Heart left ventricle (tissue), 16 donors: ENCODE measurements around the gene SBNO1. TPM values are rescaled to one million over a fixed set of nuclear protein-coding genes. Genes with fewer than 3 reads are reported as not detected.

Experiments used
- ATAC-seq, 4 donors: fragments of 200-7000 bp; cut with Tn5 transposase; one replicate each; pipeline ENCODE4 v1.9.1; 2020 to 2022; ENCODE audit warnings: moderate library complexity in 4 of 4, mild to moderate bottlenecking in 3 of 4, moderate number of reproducible peaks in 1 of 4
- DNase-seq, 5 donors: peaks; one replicate each; pipeline ENCODE4 v3.0.0-alpha.2; 2020
- H3K27ac ChIP-seq, 12 donors: fragments of 200-600 bp; sonication (generic) in 4 of 12; one replicate each; pipeline versions ENCODE4 v1.5.0 to v1.8.0; 2016 to 2022; ENCODE audit warnings: mild to moderate bottlenecking in 2 of 12
- H3K27me3 ChIP-seq, 9 donors: fragments of 200-600 bp; sonication (generic) in 2 of 9; one replicate each; pipeline versions ENCODE4 v1.5.1 to v1.8.0; 2016 to 2022; ENCODE audit warnings: mild to moderate bottlenecking in 3 of 9
- H3K36me3 ChIP-seq, 9 donors: fragments of 200-600 bp; sonication (generic) in 2 of 9; one replicate each; pipeline versions ENCODE4 v1.5.0 to v1.8.0; 2018 to 2022; ENCODE audit warnings: mild to moderate bottlenecking in 2 of 9
- H3K4me1 ChIP-seq, 12 donors: fragments of 200-600 bp; sonication (generic) in 4 of 12; one replicate each; pipeline versions ENCODE4 v1.5.0 to v1.8.0; 2016 to 2022; ENCODE audit warnings: mild to moderate bottlenecking in 3 of 12
- H3K4me3 ChIP-seq, 12 donors: fragments of 200-600 bp; sonication (generic) in 4 of 12; one replicate each; pipeline versions ENCODE4 v1.5.0 to v1.8.0; 2017 to 2022; ENCODE audit warnings: mild to moderate bottlenecking in 9 of 12, moderate library complexity in 4 of 12
- H3K9me3 ChIP-seq, 12 donors: fragments of 200-600 bp; sonication (generic) in 4 of 12; one replicate each; pipeline versions ENCODE4 v1.5.0 to v1.8.0; 2016 to 2022; ENCODE audit warnings: mild to moderate bottlenecking in 1 of 12
- CTCF ChIP-seq, 12 donors: fragments of 200-600 bp; sonication (generic) in 4 of 12; IDR thresholded peaks; one replicate each; pipeline versions ENCODE4 v1.5.0 to v1.8.0; 2018 to 2022; ENCODE audit warnings: antibody characterized with exemption in 12 of 12, mild to moderate bottlenecking in 5 of 12
- POLR2A ChIP-seq, 2 donors: fragments of 450-650 bp; IDR thresholded peaks; one replicate each; pipeline ENCODE4 v1.6.1; 2017; ENCODE audit warnings: antibody characterized with exemption in 2 of 2, mild to moderate bottlenecking in 2 of 2, moderate library complexity in 2 of 2
- WGBS, 4 donors: extraction: QIAGEN DNeasy Blood & Tissue Kit in 2 of 4; methylation state at CpG; one replicate each; pipeline versions ENCODE4 v1.1.5 to v1.1.7; 2013 to 2018; 5-methylcytosine and 5-hydroxymethylcytosine counted together
- intact Hi-C, 10 donors: fragments of 100-400 bp; cut with DNase I; formaldehyde crosslinking; loops; one replicate each; pipeline versions ENCODE4 v1.11.1 to v1.14.2; 2022
- polyA plus RNA-seq, 2 donors: library from polyadenylated mRNA; stranded (reverse); fragments of 200-250 nt; gene quantifications; one replicate each; pipeline ENCODE4 v1.2.3, GENCODE V29; 2013
- total RNA-seq, 9 donors: library from RNA; depleted of rRNA in 2 of 9; stranded (reverse); fragments of >200 nt in 2 of 9; fragmentation: NEBNext Ultra II Directional in 3 of 9; extraction: Animal tissue kit (Norgen Biotek cat#: 25700) in 3 of 9; gene quantifications; one replicate each; pipeline versions ENCODE4 v1.1.0 to v1.2.4, GENCODE V29; 2016 to 2023
- donor health status: ischemic (EF 13 %, LVEDD 7.1; RV severe dilation, severe dysfunction).
- donor health status: healthy with polysubstance abuse.
- donor health status: DM: no; HTN: yes; CAD: no.
- donor health status: DM: no; HTN: no; CAD: no.
- donor health status: ischemic (EF 25% LVEDD 6.9; RV normal size, moderate dysfunction).
- donor health status: ischemic (EF 25% LVEDD 5.7; RV mildly dilated, moderate dysfunction).
- donor health status: healthy.
- donor health status: DM: yes; HTN: yes; CAD: no.
- donor health status: ischemic (EF 35%, LVEDD 5.7; RV mildly dilated, moderate dysfunction).
- donor health status: nonischemic (EF 11% LVEDD 7.7; RV severe dilation, severe dysfunction).
- donor health status: DM: yes; HTN: yes; CAD: no.
- donor health status: PGD.
- donor health status: ischemic (EF 29% LVEDD 5.4; RV normal size, mild dysfunction).
- donor health status: nonischemic (EF 23%, LVEDD 6.1; RV moderate dilation, normal function).

SBNO1 gene
- total and polyA plus RNA-seq, 11 donors, result 6.3 to 33.8 (median 25.4) TPM

- Histone ChIP-seq H3K36me3 (peaks cover 3 to 98% (median 86%) of the 10 kb centered on the region in 9 donors), H3K4me1 (no peaks in the 10 kb centered on the region), H3K27me3 (no peaks in the 10 kb centered on the region), H3K4me3 (no peak overlapping the region), H3K9me3 (no peaks in the 10 kb centered on the region), H3K27ac (no peak overlapping the region)
- DNase-seq (no peak), ATAC-seq (no peak)
- intact Hi-C loops, result no loop called here
- 91 to 95% (median 94%) methylated on average over 9 of the region's 9 CpGs for WGBS, 4 donors
- no peak for TF ChIP-seq POLR2A (IDR thresholded peaks at IDR 0.05)
- TF ChIP-seq CTCF (IDR thresholded peaks at IDR 0.05), result no peak
These were observed 71.4 kb downstream of the SBNO1 start for GRCh38 chr12:123293178-123293760.

GRCh38 chr12:123289911-123290310 is 74.7 kb downstream of the SBNO1 start:
- TF ChIP-seq CTCF (IDR thresholded peaks at IDR 0.05), result no peak
- TF ChIP-seq POLR2A (IDR thresholded peaks at IDR 0.05), result no peak
- Histone ChIP-seq H3K27ac (no peak overlapping the region), H3K36me3 (peaks cover 3 to 65% (median 54%) of the 10 kb centered on the region in 9 donors), H3K9me3 (no peaks in the 10 kb centered on the region), H3K4me1 (no peaks in the 10 kb centered on the region), H3K4me3 (no peak overlapping the region), H3K27me3 (no peaks in the 10 kb centered on the region)
- 92 to 95% (median 94%) methylated on average over 11 of the region's 11 CpGs for WGBS, 4 donors
- intact Hi-C loops, result no loop called here
- DNase-seq, result no peak
- no peak for ATAC-seq

- H3K9me3 ChIP-seq, result no peaks in the 10 kb centered on the region
- H3K27me3 ChIP-seq, result no peaks in the 10 kb centered on the region
- intact Hi-C loops, result no loop called here
- TF ChIP-seq CTCF (IDR thresholded peaks at IDR 0.05), result no peak
- no peak for TF ChIP-seq POLR2A (IDR thresholded peaks at IDR 0.05)
- H3K4me3 ChIP-seq, result no peak overlapping the region
- 95% methylated on average over 20 of the region's 20 CpGs for WGBS, 4 donors
- DNase-seq (no peak), ATAC-seq (no peak)
- peaks cover 3 to 54% (median 43%) of the 10 kb centered on the region in 9 donors for H3K36me3 ChIP-seq
- H3K27ac ChIP-seq, result no peak overlapping the region
- H3K4me1 ChIP-seq, result no peaks in the 10 kb centered on the region
These were observed 75.8 kb downstream of the SBNO1 start for GRCh38 chr12:123288751-123289346.

- Histone ChIP-seq H3K4me3 (no peak overlapping the region), H3K36me3 (peaks cover 0 to 34% (median 23%) of the 10 kb centered on the region in 9 donors), H3K9me3 (no peaks in the 10 kb centered on the region), H3K27ac (no peak overlapping the region), H3K27me3 (no peaks in the 10 kb centered on the region), H3K4me1 (no peaks in the 10 kb centered on the region)
- TF ChIP-seq CTCF (IDR thresholded peaks at IDR 0.05) (no peak), POLR2A (IDR thresholded peaks at IDR 0.05) (no peak)
- DNase-seq (no peak), ATAC-seq (no peak)
- intact Hi-C loops, result no loop called here
- 74 to 83% (median 78%) methylated on average over 9 of the region's 9 CpGs for WGBS, 4 donors
These were observed 77.8 kb downstream of the SBNO1 start for GRCh38 chr12:123286652-123287373.
